ENCODE results near the gene SLC4A1AP. TPM values are rescaled to one million over a fixed set of nuclear protein-coding genes. Genes with fewer than 3 reads are reported as not detected.

Gene SLC4A1AP
- total RNA-seq, 1 experiment from 2014 or later, result 20.8 TPM

- Histone ChIP-seq H3K27ac (ENCODE audit: insufficient read length, low read depth, low read length) (no peak overlapping the region), H2BK12ac (ENCODE audit: insufficient read length, low read depth, low read length) (no peak overlapping the region)
These were observed 38.0 kb downstream of the SLC4A1AP start for GRCh38 chr2:27701676-27702075.

More at GRCh38 chr2:27701676-27702075, 38.0 kb downstream of the SLC4A1AP start:
- Histone ChIP-seq H2AK5ac (ENCODE audit: insufficient read length, low read length) (no peak overlapping the region), H3K23me2 (ENCODE audit: insufficient read length, low read depth, low read length, poor library complexity, severe bottlenecking) (no peaks in the 10 kb centered on the region), H3K79me2 (ENCODE audit: insufficient read depth, low read length) (no peaks in the 10 kb centered on the region), H2BK15ac (ENCODE audit: low read depth, low read length) (no peak overlapping the region), H4K8ac (replicated peaks; ENCODE audit: insufficient read length, low read depth, low read length) (no peak overlapping the region), H3K4ac (ENCODE audit: low read depth, low read length) (no peak overlapping the region), H2BK120ac (ENCODE audit: low read depth, low read length, poor library complexity, severe bottlenecking) (no peak overlapping the region), H3K79me1 (ENCODE audit: insufficient read depth, low read depth, low read length, poor library complexity, severe bottlenecking) (no peaks in the 10 kb centered on the region), H3K56ac (ENCODE audit: insufficient read length, low read depth, low read length) (no peak overlapping the region), H3K9me3 (ENCODE audit: control insufficient read depth, low read depth, low read length) (no peaks in the 10 kb centered on the region), H4K91ac (ENCODE audit: insufficient read length, low read depth, low read length) (no peak overlapping the region), H2BK5ac (ENCODE audit: insufficient read length, low read length) (no peak overlapping the region), H3K4me1 (ENCODE audit: insufficient read depth, low read length) (no peaks in the 10 kb centered on the region; the same call in 1 of the 2 replicates), H4K20me1 (ENCODE audit: control insufficient read depth, insufficient read depth, insufficient read length) (no peaks in the 10 kb centered on the region), H3K18ac (ENCODE audit: insufficient read length, low read depth, low read length) (no peak overlapping the region), H3T11ph (ENCODE audit: low read length) (no peak overlapping the region), H3K9ac (ENCODE audit: extremely low read depth, insufficient read length, low read length) (no peak overlapping the region), H3K23ac (ENCODE audit: insufficient read length, low read depth, low read length) (no peak overlapping the region), H3K27me3 (ENCODE audit: insufficient read depth, low read length) (no peaks in the 10 kb centered on the region), H4K5ac (ENCODE audit: insufficient read length, low read depth, low read length) (no peak overlapping the region), H2AFZ (ENCODE audit: low read length) (no peak overlapping the region), H3K14ac (ENCODE audit: insufficient read depth, low read length) (no peak overlapping the region), H2BK20ac (ENCODE audit: low read depth, low read length, poor library complexity, severe bottlenecking) (no peak overlapping the region), H3K4me2 (ENCODE audit: insufficient read depth, insufficient read length, low read length) (no peak overlapping the region)
- WGBS (ENCODE audit: extremely low coverage, insufficient read length, low lambda C conversion rate), result no CpG with 5 or more reads among the region's 5 CpGs
- Mint-ChIP-seq H3K9me3 (no peaks in the 10 kb centered on the region), H3K27ac (no peak overlapping the region), H3K27me3 (ENCODE audit: low read depth) (no peaks in the 10 kb centered on the region), H3K4me1 (peaks cover 10 to 21% of the 10 kb centered on the region in 2 experiments), H3K36me3 (ENCODE audit: insufficient read depth in 1 of 3, low read depth in 3 of 3) (peaks cover 0 to 4% (median under 1%) of the 10 kb centered on the region in 3 experiments; a peak in 2 of 7 replicates), H3K4me3 (no peak overlapping the region)
- no peak for TF ChIP-seq CTCF (conservative IDR thresholded peaks at IDR 0.05)
- DNase-seq, result no peak

Data from H9 (cell line).